Duodenal mucosa (tissue), 2 donors: ENCODE measurements around the gene STX16.

Source experiments
- H3K27ac ChIP-seq: one replicate; pipeline ENCODE4 v1.7.0; 2013; ENCODE audit warnings: low read depth, low read length
- H3K27me3 ChIP-seq, 2 donors: one replicate each; pipeline ENCODE4 v1.7.0; 2013; ENCODE audit warnings: low read length in 2 of 2, control low read depth in 1 of 2; ENCODE audit not compliant: insufficient read depth in 2 of 2, control insufficient read depth in 1 of 2
- H3K36me3 ChIP-seq, 2 donors: one replicate each; pipeline ENCODE4 v1.7.0; 2013; ENCODE audit warnings: low read length in 2 of 2, control low read depth in 1 of 2; ENCODE audit not compliant: insufficient read depth in 2 of 2, control insufficient read depth in 1 of 2
- H3K4me1 ChIP-seq, 2 donors: one replicate each; pipeline ENCODE4 v1.7.0; 2013; ENCODE audit warnings: low read length in 2 of 2, control low read depth in 1 of 2; ENCODE audit not compliant: insufficient read depth in 2 of 2, control insufficient read depth in 1 of 2
- H3K4me3 ChIP-seq, 2 donors: one replicate each; pipeline ENCODE4 v1.7.0; 2013; ENCODE audit warnings: low read length in 2 of 2, low read depth in 1 of 2
- H3K9ac ChIP-seq, 2 donors: one replicate each; pipeline ENCODE4 v1.7.0; 2013; ENCODE audit warnings: low read length in 2 of 2, low read depth in 1 of 2
- H3K9me3 ChIP-seq, 2 donors: one replicate each; pipeline ENCODE4 v1.7.0; 2013; ENCODE audit warnings: low read length in 2 of 2, control low read depth in 1 of 2; ENCODE audit not compliant: control insufficient read depth in 1 of 2

Gene STX16

GRCh38 chr20:58610811-58611210 lies 40.3 kb upstream of the STX16 start:
- no peak overlapping the region for H3K9ac ChIP-seq
- H3K4me3 ChIP-seq: no peak overlapping the region
- no peaks in the 10 kb centered on the region for H3K4me1 ChIP-seq
- H3K9me3 ChIP-seq: no peaks in the 10 kb centered on the region
- H3K27ac ChIP-seq: no peak overlapping the region
- H3K27me3 ChIP-seq: no peaks in the 10 kb centered on the region
- H3K36me3 ChIP-seq: no peaks in the 10 kb centered on the region

GRCh38 chr20:58611236-58612030 lies 39.6 kb upstream of the STX16 start:
- H3K4me3 ChIP-seq: no peak overlapping the region
- H3K27me3 ChIP-seq: no peaks in the 10 kb centered on the region
- no peak overlapping the region for H3K27ac ChIP-seq
- no peaks in the 10 kb centered on the region for H3K36me3 ChIP-seq
- no peaks in the 10 kb centered on the region for H3K4me1 ChIP-seq
- no peak overlapping the region for H3K9ac ChIP-seq
- H3K9me3 ChIP-seq: no peaks in the 10 kb centered on the region

- Histone ChIP-seq H3K4me3 (no peak overlapping the region), H3K9ac (no peak overlapping the region), H3K36me3 (no peaks in the 10 kb centered on the region), H3K27ac (no peak overlapping the region), H3K4me1 (no peaks in the 10 kb centered on the region), H3K27me3 (no peaks in the 10 kb centered on the region), H3K9me3 (no peaks in the 10 kb centered on the region)
Observed at GRCh38 chr20:58612121-58612691, 38.9 kb upstream of the STX16 start.

- H3K36me3 ChIP-seq: no peaks in the 10 kb centered on the region
- no peak overlapping the region for H3K9ac ChIP-seq
- H3K27ac ChIP-seq: no peak overlapping the region
- H3K9me3 ChIP-seq: no peaks in the 10 kb centered on the region
- H3K27me3 ChIP-seq: no peaks in the 10 kb centered on the region
- H3K4me1 ChIP-seq: no peaks in the 10 kb centered on the region
- H3K4me3 ChIP-seq: no peak overlapping the region
Observed at GRCh38 chr20:58613061-58613854, 37.8 kb upstream of the STX16 start.

- Histone ChIP-seq H3K36me3 (no peaks in the 10 kb centered on the region), H3K9ac (no peak overlapping the region), H3K27me3 (no peaks in the 10 kb centered on the region), H3K4me1 (no peaks in the 10 kb centered on the region), H3K9me3 (no peaks in the 10 kb centered on the region), H3K27ac (no peak overlapping the region), H3K4me3 (no peak overlapping the region)
Observed at GRCh38 chr20:58614366-58614765, 36.7 kb upstream of the STX16 start.

- no peaks in the 10 kb centered on the region for H3K27me3 ChIP-seq
- H3K36me3 ChIP-seq: no peaks in the 10 kb centered on the region
- no peak overlapping the region for H3K27ac ChIP-seq
- H3K4me3 ChIP-seq: no peak overlapping the region
- no peaks in the 10 kb centered on the region for H3K4me1 ChIP-seq
- no peaks in the 10 kb centered on the region for H3K9me3 ChIP-seq
- H3K9ac ChIP-seq: no peak overlapping the region
Observed at GRCh38 chr20:58614984-58615760, 35.9 kb upstream of the STX16 start.

GRCh38 chr20:58616411-58616810 lies 34.7 kb upstream of the STX16 start:
- peaks cover 0 to 3% of the 10 kb centered on the region in 2 donors for H3K27me3 ChIP-seq

GRCh38 chr20:58617158-58617557 lies 33.9 kb upstream of the STX16 start:
- no peak overlapping the region for H3K27ac ChIP-seq
- no peaks in the 10 kb centered on the region for H3K36me3 ChIP-seq
- H3K4me3 ChIP-seq: no peak overlapping the region
- no peaks in the 10 kb centered on the region for H3K4me1 ChIP-seq
- H3K27me3 ChIP-seq: peaks cover 0 to 3% of the 10 kb centered on the region in 2 donors
- H3K9ac ChIP-seq: no peak overlapping the region
- no peaks in the 10 kb centered on the region for H3K9me3 ChIP-seq

More at GRCh38 chr20:58616411-58616810, 34.7 kb upstream of the STX16 start:
- Histone ChIP-seq H3K4me3 (no peak overlapping the region), H3K9ac (no peak overlapping the region), H3K36me3 (no peaks in the 10 kb centered on the region), H3K27ac (no peak overlapping the region), H3K9me3 (no peaks in the 10 kb centered on the region), H3K4me1 (no peaks in the 10 kb centered on the region)

GRCh38 chr20:58618351-58619076 lies 32.6 kb upstream of the STX16 start:
- H3K36me3 ChIP-seq: no peaks in the 10 kb centered on the region
- no peaks in the 10 kb centered on the region for H3K4me1 ChIP-seq
- no peak overlapping the region for H3K4me3 ChIP-seq
- no peaks in the 10 kb centered on the region for H3K9me3 ChIP-seq
- peaks cover 0 to 5% of the 10 kb centered on the region in 2 donors for H3K27me3 ChIP-seq
- no peak overlapping the region for H3K9ac ChIP-seq
- H3K27ac ChIP-seq: no peak overlapping the region
